WTC11 (cell line): Measurements from ENCODE around the gene CDC25B. TPM values are rescaled to one million over a fixed set of nuclear protein-coding genes. Genes with fewer than 3 reads are reported as not detected.

Experiments used
- ATAC-seq: fragments of 200-7000 bp; cut with Tn5 transposase; 2 replicates; pipeline ENCODE4 v1.10.0; 2021; ENCODE audit warnings: mild to moderate bottlenecking, moderate library complexity
- CTCF ChIA-PET: fragments of 300-600 bp; sonication (Branson Sonifier 250); formaldehyde crosslinking; loops from one replicate; lab custom pipeline; 2021; ENCODE audit warnings: antibody characterized with exemption; lab: Charles Lee
- POLR2A ChIA-PET: fragments of 350-600 bp; sonication (Branson Sonifier 250); formaldehyde crosslinking; loops from one replicate; lab custom pipeline; 2021; ENCODE audit warnings: antibody characterized with exemption; lab: Charles Lee
- DNase-seq: peaks from one replicate; pipeline ENCODE4 v3.0.0; 2021; ENCODE audit warnings: low spot score
- H3K27ac Mint-ChIP-seq: 2 replicates; pipeline ENCODE4 v1.8.0; 2021; ENCODE audit warnings: mixed read lengths
- H3K27me3 Mint-ChIP-seq: 2 replicates; pipeline ENCODE4 v1.8.0; 2021; ENCODE audit warnings: low read depth, mild to moderate bottlenecking, moderate library complexity, mixed read lengths
- H3K36me3 Mint-ChIP-seq: 2 replicates; pipeline ENCODE4 v1.8.0; 2021; ENCODE audit warnings: mixed read lengths
- H3K4me1 Mint-ChIP-seq: 2 replicates; pipeline ENCODE4 v1.8.0; 2022; ENCODE audit warnings: mixed read lengths
- H3K4me3 Mint-ChIP-seq: 2 replicates; pipeline ENCODE4 v1.8.0; 2021; ENCODE audit warnings: mild to moderate bottlenecking, moderate library complexity, mixed read lengths
- H3K9me3 Mint-ChIP-seq: 2 replicates; pipeline ENCODE4 v1.8.0; 2021; ENCODE audit warnings: mixed read lengths
- CREM ChIP-seq: sonication (generic); formaldehyde crosslinking; IDR thresholded peaks from 2 replicates; pipeline ENCODE4 v1.8.1; 2022; ENCODE audit warnings: mild to moderate bottlenecking, missing genetic modification reagents, moderate library complexity
- FOXJ3 ChIP-seq: sonication (generic); formaldehyde crosslinking; IDR thresholded peaks from 2 replicates; pipeline ENCODE4 v1.9.0; 2021; ENCODE audit warnings: missing genetic modification reagents, mild to moderate bottlenecking, borderline replicate concordance
- FOXP1 ChIP-seq: sonication (generic); formaldehyde crosslinking; IDR thresholded peaks from 2 replicates; pipeline ENCODE4 v1.8.0; 2022; ENCODE audit warnings: missing genetic modification reagents, mild to moderate bottlenecking, moderate library complexity, borderline replicate concordance
- GABPB1 ChIP-seq: sonication (generic); formaldehyde crosslinking; IDR thresholded peaks from 2 replicates; pipeline ENCODE4 v1.8.1; 2023; ENCODE audit warnings: mild to moderate bottlenecking, missing genetic modification reagents
- JUN ChIP-seq: sonication (generic); formaldehyde crosslinking; IDR thresholded peaks from 2 replicates; pipeline ENCODE4 v1.8.0; 2023; ENCODE audit warnings: mild to moderate bottlenecking, missing genetic modification reagents
- KAT7 ChIP-seq: sonication (generic); formaldehyde crosslinking; IDR thresholded peaks from 2 replicates; pipeline ENCODE4 v1.8.1; 2023; ENCODE audit warnings: missing genetic modification reagents, mild to moderate bottlenecking, borderline replicate concordance
- NR2C2 ChIP-seq: sonication (generic); formaldehyde crosslinking; IDR thresholded peaks from 2 replicates; pipeline ENCODE4 v1.8.0; 2022; ENCODE audit warnings: mild to moderate bottlenecking, missing genetic modification reagents
- SMAD3 ChIP-seq: sonication (generic); formaldehyde crosslinking; IDR thresholded peaks from 2 replicates; pipeline ENCODE4 v1.8.0; 2022; ENCODE audit warnings: missing genetic modification reagents, mild to moderate bottlenecking, borderline replicate concordance
- SMAD4 ChIP-seq: sonication (generic); formaldehyde crosslinking; IDR thresholded peaks from 2 replicates; pipeline ENCODE4 v1.8.0; 2022; ENCODE audit warnings: mild to moderate bottlenecking, missing genetic modification reagents
- SP1 ChIP-seq: sonication (generic); formaldehyde crosslinking; conservative IDR thresholded peaks from 2 replicates; pipeline ENCODE4 v1.8.1; 2022; ENCODE audit warnings: missing genetic modification reagents
- TP53 ChIP-seq: sonication (generic); formaldehyde crosslinking; IDR thresholded peaks from 2 replicates; pipeline ENCODE4 v1.8.1; 2023; ENCODE audit warnings: mild to moderate bottlenecking, missing genetic modification reagents
- total RNA-seq: library from RNA; stranded (reverse); gene quantifications from 3 replicates; pipeline ENCODE4 v1.2.3, GENCODE V29; 2021
- TF ChIP-seq, protein P1 (sequence below): sonication (generic); formaldehyde crosslinking; IDR thresholded peaks from 2 replicates; pipeline ENCODE4 v1.8.0; 2022; ENCODE audit warnings: mild to moderate bottlenecking, missing genetic modification reagents
- TF ChIP-seq, protein P2 (sequence below): sonication (generic); formaldehyde crosslinking; IDR thresholded peaks from 2 replicates; pipeline ENCODE4 v1.8.1; 2022; ENCODE audit warnings: low read depth, mild to moderate bottlenecking, moderate library complexity, missing genetic modification reagents, borderline replicate concordance
- TF ChIP-seq, protein P3 (sequence below): sonication (generic); formaldehyde crosslinking; conservative IDR thresholded peaks from 2 replicates; pipeline ENCODE4 v1.8.1; 2022; ENCODE audit warnings: mild to moderate bottlenecking, missing genetic modification reagents
- TF ChIP-seq, protein P4 (sequence below): sonication (generic); formaldehyde crosslinking; IDR thresholded peaks from 2 replicates; pipeline ENCODE4 v1.8.1; 2022; ENCODE audit warnings: mild to moderate bottlenecking, moderate library complexity, missing genetic modification reagents
- TF ChIP-seq, protein P5 (sequence below): fragments of 200-600 bp; IDR thresholded peaks from 2 replicates; pipeline ENCODE4 v1.8.0; 2022; ENCODE audit warnings: antibody characterized with exemption

Gene CDC25B
- total RNA-seq, 1 experiment from 2014 or later, result 37.4 TPM

DNA sequence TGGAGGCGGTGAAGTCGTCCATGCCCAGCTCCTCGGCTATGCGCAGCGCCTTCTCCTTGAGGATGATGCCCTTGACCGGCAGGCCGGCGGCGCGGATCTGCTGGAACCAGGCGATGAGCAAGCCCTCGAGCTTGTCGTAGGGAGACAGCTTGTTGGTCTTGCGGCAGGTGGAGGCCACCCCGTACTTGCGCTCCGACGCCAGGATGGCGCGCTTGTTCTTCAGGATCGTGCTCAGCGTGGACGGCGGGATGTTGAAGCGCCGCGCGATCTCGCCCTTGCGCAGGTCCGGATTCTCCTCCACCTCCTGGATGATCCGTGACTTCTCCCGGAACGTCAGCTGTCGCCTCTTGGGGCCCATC lies 10.0 kb upstream of the CDC25B start:
- ATAC-seq, result peak; percentile 3
- Mint-ChIP-seq H3K4me1 (peaks cover 24% of the 10 kb centered on the region), H3K4me3 (peak overlapping the region; percentile 83), H3K27me3 (peaks cover 25% of the 10 kb centered on the region), H3K36me3 (peaks cover 4% of the 10 kb centered on the region; the same call in 1 of the 2 replicates), H3K9me3 (no peaks in the 10 kb centered on the region), H3K27ac (no peak overlapping the region)
- DNase-seq, result peak; percentile 53
- TF ChIP-seq NR2C2 (CRISPR knock-in tag), result 0 out of 2 replicates have a peak, but pooled peaks have one; percentile 44
- 0 out of 2 replicates have a peak, but pooled peaks have one; percentile 38 for TF ChIP-seq TP53 (CRISPR knock-in tag)
- 0 out of 2 replicates have a peak, but pooled peaks have one; percentile 22 for TF ChIP-seq GABPB1 (CRISPR knock-in tag)
- TF ChIP-seq, protein P1, sequence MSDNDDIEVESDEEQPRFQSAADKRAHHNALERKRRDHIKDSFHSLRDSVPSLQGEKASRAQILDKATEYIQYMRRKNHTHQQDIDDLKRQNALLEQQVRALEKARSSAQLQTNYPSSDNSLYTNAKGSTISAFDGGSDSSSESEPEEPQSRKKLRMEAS (CRISPR knock-in tag), result peak; percentile 16; the same call in 1 of the 2 replicates
- TF ChIP-seq FOXJ3 (CRISPR knock-in tag), result no peak
- 0 out of 2 replicates have a peak, but pooled peaks have one; percentile 41 for TF ChIP-seq JUN
- TF ChIP-seq SMAD3 (CRISPR knock-in tag), result 0 out of 2 replicates have a peak, but pooled peaks have one; percentile 33
- TF ChIP-seq, protein P2, sequence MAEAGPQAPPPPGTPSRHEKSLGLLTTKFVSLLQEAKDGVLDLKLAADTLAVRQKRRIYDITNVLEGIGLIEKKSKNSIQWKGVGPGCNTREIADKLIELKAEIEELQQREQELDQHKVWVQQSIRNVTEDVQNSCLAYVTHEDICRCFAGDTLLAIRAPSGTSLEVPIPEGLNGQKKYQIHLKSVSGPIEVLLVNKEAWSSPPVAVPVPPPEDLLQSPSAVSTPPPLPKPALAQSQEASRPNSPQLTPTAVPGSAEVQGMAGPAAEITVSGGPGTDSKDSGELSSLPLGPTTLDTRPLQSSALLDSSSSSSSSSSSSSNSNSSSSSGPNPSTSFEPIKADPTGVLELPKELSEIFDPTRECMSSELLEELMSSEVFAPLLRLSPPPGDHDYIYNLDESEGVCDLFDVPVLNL, result 0 out of 2 replicates have a peak, but pooled peaks have one; percentile 50
- 0 out of 2 replicates have a peak, but pooled peaks have one; percentile 40 for TF ChIP-seq KAT7
- TF ChIP-seq FOXP1 (CRISPR knock-in tag), result peak; percentile 70; the same call in 1 of the 2 replicates
- TF ChIP-seq, protein P3, sequence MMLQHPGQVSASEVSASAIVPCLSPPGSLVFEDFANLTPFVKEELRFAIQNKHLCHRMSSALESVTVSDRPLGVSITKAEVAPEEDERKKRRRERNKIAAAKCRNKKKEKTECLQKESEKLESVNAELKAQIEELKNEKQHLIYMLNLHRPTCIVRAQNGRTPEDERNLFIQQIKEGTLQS (CRISPR knock-in tag), result no peak
- no peak for TF ChIP-seq CREM
- POLR2A ChIA-PET, result interaction anchor here (0.9 kb wide), 1 partner anchor 13 kb away, joined by 4 read pairs; no protein-coding TSS in a partner anchor
- CTCF ChIA-PET, result interaction anchor here (0.6 to 7.0 kb wide), 31 partner anchors 8 to 306 kb away, joined by 3 to 92 read pairs (median 4); partner anchors contain the start of genes ADAM33, ADISSP, AP5S1 and CDC25B

DNA sequence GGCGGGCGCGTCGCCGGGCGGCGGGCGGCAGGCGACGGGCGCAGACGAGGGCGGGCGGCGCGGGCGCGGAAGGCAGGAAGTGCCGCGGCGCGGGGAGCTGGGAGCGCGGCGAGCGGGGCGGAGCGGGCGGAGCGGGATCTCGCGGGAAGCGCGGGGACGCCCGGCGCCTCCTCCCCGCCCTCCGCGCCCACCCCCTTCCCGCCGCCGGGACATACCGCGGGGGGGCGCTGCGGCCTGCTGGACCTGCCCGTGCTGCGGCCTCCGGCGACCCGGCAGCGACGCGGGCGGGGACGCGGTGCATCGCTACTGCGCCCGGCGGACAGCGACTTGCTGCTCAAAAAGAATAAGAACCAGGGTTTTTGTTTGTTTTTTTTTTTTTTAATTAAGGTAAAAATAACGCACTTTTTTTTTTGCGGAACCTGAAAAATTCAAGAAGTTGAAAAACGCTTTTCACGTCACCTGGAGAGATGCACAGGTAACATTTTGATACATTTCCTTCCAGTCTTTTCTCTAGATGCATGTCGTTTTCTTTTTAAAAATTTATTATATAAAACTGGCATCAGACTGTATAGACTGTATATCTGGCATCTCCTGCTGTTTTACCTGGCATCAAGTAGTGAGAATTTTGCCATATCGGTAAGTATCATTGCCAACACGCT lies 9.3 kb upstream of the CDC25B start, which contains the start of gene CENPB:
Gene CENPB, minus strand, starts transcription at position 76 of the 659 bp plus-strand sequence. CDS start 257 bp downstream, outside the sequence.
- H3K9me3 Mint-ChIP-seq, result no peaks in the 10 kb centered on the region
- peaks cover 20% of the 10 kb centered on the region for H3K4me1 Mint-ChIP-seq
- peak within 1 kb of the TSS; percentile 83 for H3K4me3 Mint-ChIP-seq
- peak; percentile 89 for DNase-seq
- ATAC-seq, result peak; percentile 81
- ChIA-PET CTCF (interaction anchor here (0.6 to 7.0 kb wide), 30 partner anchors 9 to 305 kb away, joined by 3 to 92 read pairs (median 4); partner anchors contain the start of genes ADAM33, ADISSP, AP5S1 and CDC25B), POLR2A (interaction anchor here (1.0 kb wide), 1 partner anchor 31 kb away, joined by 4 read pairs; no protein-coding TSS in a partner anchor)
- H3K27me3 Mint-ChIP-seq, result peaks cover 24% of the 10 kb centered on the region
- no peak within 1 kb of the TSS for H3K27ac Mint-ChIP-seq
- TF ChIP-seq SP1 (CRISPR knock-in tag), result peak; percentile 67
- TF ChIP-seq, protein P4, sequence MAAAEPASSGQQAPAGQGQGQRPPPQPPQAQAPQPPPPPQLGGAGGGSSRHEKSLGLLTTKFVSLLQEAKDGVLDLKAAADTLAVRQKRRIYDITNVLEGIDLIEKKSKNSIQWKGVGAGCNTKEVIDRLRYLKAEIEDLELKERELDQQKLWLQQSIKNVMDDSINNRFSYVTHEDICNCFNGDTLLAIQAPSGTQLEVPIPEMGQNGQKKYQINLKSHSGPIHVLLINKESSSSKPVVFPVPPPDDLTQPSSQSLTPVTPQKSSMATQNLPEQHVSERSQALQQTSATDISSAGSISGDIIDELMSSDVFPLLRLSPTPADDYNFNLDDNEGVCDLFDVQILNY (CRISPR knock-in tag), result peak; percentile 63; the same call in 1 of the 2 replicates
- TF ChIP-seq SMAD4 (CRISPR knock-in tag), result no peak
- TF ChIP-seq, protein P5, sequence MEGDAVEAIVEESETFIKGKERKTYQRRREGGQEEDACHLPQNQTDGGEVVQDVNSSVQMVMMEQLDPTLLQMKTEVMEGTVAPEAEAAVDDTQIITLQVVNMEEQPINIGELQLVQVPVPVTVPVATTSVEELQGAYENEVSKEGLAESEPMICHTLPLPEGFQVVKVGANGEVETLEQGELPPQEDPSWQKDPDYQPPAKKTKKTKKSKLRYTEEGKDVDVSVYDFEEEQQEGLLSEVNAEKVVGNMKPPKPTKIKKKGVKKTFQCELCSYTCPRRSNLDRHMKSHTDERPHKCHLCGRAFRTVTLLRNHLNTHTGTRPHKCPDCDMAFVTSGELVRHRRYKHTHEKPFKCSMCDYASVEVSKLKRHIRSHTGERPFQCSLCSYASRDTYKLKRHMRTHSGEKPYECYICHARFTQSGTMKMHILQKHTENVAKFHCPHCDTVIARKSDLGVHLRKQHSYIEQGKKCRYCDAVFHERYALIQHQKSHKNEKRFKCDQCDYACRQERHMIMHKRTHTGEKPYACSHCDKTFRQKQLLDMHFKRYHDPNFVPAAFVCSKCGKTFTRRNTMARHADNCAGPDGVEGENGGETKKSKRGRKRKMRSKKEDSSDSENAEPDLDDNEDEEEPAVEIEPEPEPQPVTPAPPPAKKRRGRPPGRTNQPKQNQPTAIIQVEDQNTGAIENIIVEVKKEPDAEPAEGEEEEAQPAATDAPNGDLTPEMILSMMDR, result peak; percentile 65; the same call in 1 of the 2 replicates
- H3K36me3 Mint-ChIP-seq, result peaks cover 4% of the 10 kb centered on the region; the same call in 1 of the 2 replicates
